Measurements from ENCODE around the gene ZSWIM2.

ZSWIM2 gene

GRCh38 chr2:186881660-186882059 lies 32.7 kb upstream of the ZSWIM2 start:
- TF ChIP-seq PKNOX1 (IDR thresholded peaks at IDR 0.05) (no peak), ZNF384 (IDR thresholded peaks at IDR 0.05) (no peak), FOXK2 (IDR thresholded peaks at IDR 0.05) (no peak), NFRKB (IDR thresholded peaks at IDR 0.05) (no peak), ARNT (IDR thresholded peaks at IDR 0.05) (no peak), HDGF (IDR thresholded peaks at IDR 0.05; ENCODE audit: borderline replicate concordance) (no peak), FOXM1 (IDR thresholded peaks at IDR 0.05; ENCODE audit: borderline replicate concordance) (no peak), CTBP1 (IDR thresholded peaks at IDR 0.05; ENCODE audit: borderline replicate concordance) (no peak), TARDBP (IDR thresholded peaks at IDR 0.05) (no peak), ELF4 (IDR thresholded peaks at IDR 0.05) (no peak), SP1 (IDR thresholded peaks at IDR 0.05) (no peak), SUZ12 (IDR thresholded peaks at IDR 0.05) (no peak), BHLHE40 (IDR thresholded peaks at IDR 0.05; ENCODE audit: borderline replicate concordance) (no peak), L3MBTL2 (conservative IDR thresholded peaks at IDR 0.05) (no peak)
- POLR2A ChIA-PET: no interaction called here
- CTCF ChIA-PET: no interaction called here

GRCh38 chr2:186879312-186879711 lies 30.3 kb upstream of the ZSWIM2 start:
- ChIA-PET CTCF (interaction anchor here (0.5 kb wide), 1 partner anchor 27 kb away, joined by 3 read pairs; no protein-coding TSS in a partner anchor), POLR2A (no interaction called here)
- no peak for TF ChIP-seq PKNOX1 (IDR thresholded peaks at IDR 0.05)
- no peak for TF ChIP-seq SUZ12 (IDR thresholded peaks at IDR 0.05)
- TF ChIP-seq FOXA1 (IDR thresholded peaks at IDR 0.05): no peak
- TF ChIP-seq FOXM1 (IDR thresholded peaks at IDR 0.05; ENCODE audit: borderline replicate concordance): no peak
- TF ChIP-seq HDGF (IDR thresholded peaks at IDR 0.05; ENCODE audit: borderline replicate concordance): no peak
- no peak for TF ChIP-seq SP1 (IDR thresholded peaks at IDR 0.05)
- TF ChIP-seq CTBP1 (IDR thresholded peaks at IDR 0.05; ENCODE audit: borderline replicate concordance): no peak
- TF ChIP-seq BHLHE40 (IDR thresholded peaks at IDR 0.05; ENCODE audit: borderline replicate concordance): no peak
- no peak for TF ChIP-seq FOXK2 (IDR thresholded peaks at IDR 0.05)
- TF ChIP-seq TARDBP (IDR thresholded peaks at IDR 0.05): no peak
- no peak for TF ChIP-seq LEF1 (IDR thresholded peaks at IDR 0.05; ENCODE audit: borderline replicate concordance)
- TF ChIP-seq ZNF384 (IDR thresholded peaks at IDR 0.05): no peak
- TF ChIP-seq ARNT (IDR thresholded peaks at IDR 0.05): no peak
- no peak for TF ChIP-seq NFRKB (IDR thresholded peaks at IDR 0.05)
- no peak for TF ChIP-seq ELF4 (IDR thresholded peaks at IDR 0.05)
- no peak for TF ChIP-seq L3MBTL2 (conservative IDR thresholded peaks at IDR 0.05)
- DNase-seq (ENCODE audit: extremely low spot score): no peak

More at GRCh38 chr2:186881660-186882059, 32.7 kb upstream of the ZSWIM2 start:
- no peak for DNase-seq (ENCODE audit: extremely low spot score)

GRCh38 chr2:186874713-186875112 lies 25.7 kb upstream of the ZSWIM2 start:
- CTCF ChIA-PET: no interaction called here
- POLR2A ChIA-PET: no interaction called here
- DNase-seq (ENCODE audit: extremely low spot score): no peak
- no peak for TF ChIP-seq SUZ12 (IDR thresholded peaks at IDR 0.05)
- TF ChIP-seq FOXK2 (IDR thresholded peaks at IDR 0.05): no peak
- TF ChIP-seq LEF1 (IDR thresholded peaks at IDR 0.05; ENCODE audit: borderline replicate concordance): no peak
- no peak for TF ChIP-seq NFRKB (IDR thresholded peaks at IDR 0.05)
- no peak for TF ChIP-seq HDGF (IDR thresholded peaks at IDR 0.05; ENCODE audit: borderline replicate concordance)
- no peak for TF ChIP-seq BHLHE40 (IDR thresholded peaks at IDR 0.05; ENCODE audit: borderline replicate concordance)
- no peak for TF ChIP-seq FOXM1 (IDR thresholded peaks at IDR 0.05; ENCODE audit: borderline replicate concordance)

GRCh38 chr2:186871881-186872280 lies 22.9 kb upstream of the ZSWIM2 start:
- CTCF ChIA-PET: no interaction called here
- DNase-seq (ENCODE audit: extremely low spot score): no peak
- POLR2A ChIA-PET: no interaction called here

GRCh38 chr2:186868344-186868743 lies 19.4 kb upstream of the ZSWIM2 start:
- TF ChIP-seq PKNOX1 (IDR thresholded peaks at IDR 0.05) (no peak), HDGF (IDR thresholded peaks at IDR 0.05; ENCODE audit: borderline replicate concordance) (no peak), LEF1 (IDR thresholded peaks at IDR 0.05; ENCODE audit: borderline replicate concordance) (no peak)
- POLR2A ChIA-PET: no interaction called here
- no peak for DNase-seq (ENCODE audit: extremely low spot score)
- CTCF ChIA-PET: interaction anchor here (0.7 kb wide), 1 partner anchor 21 kb away, joined by 3 read pairs; no protein-coding TSS in a partner anchor

More at GRCh38 chr2:186871881-186872280, 22.9 kb upstream of the ZSWIM2 start:
- TF ChIP-seq LEF1 (IDR thresholded peaks at IDR 0.05; ENCODE audit: borderline replicate concordance) (no peak), CTBP1 (IDR thresholded peaks at IDR 0.05; ENCODE audit: borderline replicate concordance) (no peak), HDGF (IDR thresholded peaks at IDR 0.05; ENCODE audit: borderline replicate concordance) (no peak), NFRKB (IDR thresholded peaks at IDR 0.05) (no peak), PKNOX1 (IDR thresholded peaks at IDR 0.05) (no peak), FOXK2 (IDR thresholded peaks at IDR 0.05) (no peak)

Measured in HEK293T (cell line).